Liver (tissue), 9 donors: ENCODE data around the gene SLC22A13. TPM values are rescaled to one million over a fixed set of nuclear protein-coding genes. Genes with fewer than 3 reads are reported as not detected.

Source experiments
- DNase-seq: peaks from one replicate; pipeline ENCODE4 v3.0.0-alpha.2; 2017; ENCODE audit warnings: low spot score
- H3K27ac ChIP-seq, 2 donors: one replicate each; pipeline ENCODE4 v1.7.0; 2013; ENCODE audit warnings: inconsistent platforms in 2 of 2, low read length in 2 of 2, control low read depth in 1 of 2, low read depth in 1 of 2, mild to moderate bottlenecking in 1 of 2
- H3K27me3 ChIP-seq, 4 donors: one replicate each; pipeline versions ENCODE4 v1.6.1 to v1.7.0; 2013; ENCODE audit warnings: low read length in 3 of 4, inconsistent platforms in 1 of 4, mild to moderate bottlenecking in 1 of 4, moderate library complexity in 1 of 4; ENCODE audit not compliant: control insufficient read depth in 4 of 4, insufficient read depth in 4 of 4
- H3K36me3 ChIP-seq, 4 donors: one replicate each; pipeline versions ENCODE4 v1.6.1 to v1.7.0; 2013; ENCODE audit warnings: low read length in 3 of 4, mild to moderate bottlenecking in 3 of 4, low read depth in 1 of 4, moderate library complexity in 1 of 4; ENCODE audit not compliant: control insufficient read depth in 4 of 4, insufficient read depth in 3 of 4
- H3K4me1 ChIP-seq, 4 donors: one replicate each; pipeline versions ENCODE4 v1.6.1 to v1.7.0; 2013; ENCODE audit warnings: low read length in 3 of 4, mild to moderate bottlenecking in 3 of 4, moderate library complexity in 1 of 4; ENCODE audit not compliant: control insufficient read depth in 4 of 4, insufficient read depth in 4 of 4
- H3K4me3 ChIP-seq, 3 donors: one replicate each; pipeline versions ENCODE4 v1.6.1 to v1.7.0; 2013; ENCODE audit warnings: low read length in 3 of 3, control low read depth in 1 of 3, low read depth in 1 of 3, mild to moderate bottlenecking in 1 of 3
- H3K9ac ChIP-seq, 2 donors: one replicate each; pipeline ENCODE4 v1.7.0; 2013; ENCODE audit warnings: low read length in 2 of 2, mild to moderate bottlenecking in 2 of 2, moderate library complexity in 2 of 2, control low read depth in 1 of 2, low read depth in 1 of 2
- H3K9me3 ChIP-seq, 4 donors: one replicate each; pipeline versions ENCODE4 v1.6.1 to v1.7.0; 2013; ENCODE audit warnings: low read length in 3 of 4; ENCODE audit not compliant: control insufficient read depth in 4 of 4
- ATF3 ChIP-seq: IDR thresholded peaks from 2 replicates; pipeline ENCODE4 v1.6.1; 2016; ENCODE audit warnings: antibody characterized with exemption
- EGR1 ChIP-seq, 2 donors: IDR thresholded peaks; 2 replicates each; pipeline ENCODE4 v1.6.1; 2016 to 2018; ENCODE audit warnings: antibody characterized with exemption in 2 of 2, low read depth in 2 of 2
- FOXA1 ChIP-seq: IDR thresholded peaks from 2 replicates; pipeline ENCODE4 v1.6.1; 2016; ENCODE audit warnings: antibody characterized with exemption
- FOXA2 ChIP-seq: IDR thresholded peaks from 2 replicates; pipeline ENCODE4 v1.6.1; 2016; ENCODE audit warnings: antibody characterized with exemption
- GABPA ChIP-seq, 2 donors: IDR thresholded peaks in 1 of 2; conservative IDR thresholded peaks in 1 of 2; 2 replicates each; pipeline ENCODE4 v1.6.1; 2016; ENCODE audit warnings: antibody characterized with exemption in 2 of 2, mild to moderate bottlenecking in 1 of 2, moderate library complexity in 1 of 2
- HNF4A ChIP-seq, 2 donors: conservative IDR thresholded peaks; 2 replicates each; pipeline ENCODE4 v1.6.1; 2016; ENCODE audit warnings: antibody characterized with exemption in 2 of 2, mild to moderate bottlenecking in 2 of 2
- HNF4G ChIP-seq: IDR thresholded peaks from 2 replicates; pipeline ENCODE4 v1.6.1; 2016; ENCODE audit warnings: antibody characterized with exemption
- JUND ChIP-seq, 2 donors: IDR thresholded peaks; 2 replicates each; pipeline ENCODE4 v1.6.1; 2016; ENCODE audit warnings: antibody characterized with exemption in 2 of 2
- MAX ChIP-seq: IDR thresholded peaks from 2 replicates; pipeline ENCODE4 v1.6.1; 2016; ENCODE audit warnings: antibody characterized with exemption
- NR2F2 ChIP-seq: IDR thresholded peaks from 2 replicates; pipeline ENCODE4 v1.6.1; 2016; ENCODE audit warnings: antibody characterized with exemption
- RAD21 ChIP-seq, 2 donors: IDR thresholded peaks; 2 replicates each; pipeline ENCODE4 v1.6.1; 2016; ENCODE audit warnings: antibody characterized with exemption in 2 of 2, mild to moderate bottlenecking in 2 of 2
- REST ChIP-seq: IDR thresholded peaks from 2 replicates; pipeline ENCODE4 v1.6.1; 2016; ENCODE audit warnings: antibody characterized with exemption, mild to moderate bottlenecking
- RXRA ChIP-seq, 2 donors: IDR thresholded peaks; 2 replicates each; pipeline ENCODE4 v1.6.1; 2017 to 2018; ENCODE audit warnings: antibody characterized with exemption in 2 of 2, mild to moderate bottlenecking in 1 of 2
- SP1 ChIP-seq: IDR thresholded peaks from 2 replicates; pipeline ENCODE4 v1.6.1; 2018; ENCODE audit warnings: antibody characterized with exemption, mild to moderate bottlenecking
- TAF1 ChIP-seq: conservative IDR thresholded peaks from 2 replicates; pipeline ENCODE4 v1.6.1; 2016; ENCODE audit warnings: antibody characterized with exemption, mild to moderate bottlenecking
- YY1 ChIP-seq: IDR thresholded peaks from 2 replicates; pipeline ENCODE4 v1.6.1; 2016; ENCODE audit warnings: antibody characterized with exemption, mild to moderate bottlenecking
- WGBS: extraction: QIAGEN DNeasy Blood & Tissue Kit; methylation state at CpG from one replicate; pipeline ENCODE4 v1.1.7; 2013; 5-methylcytosine and 5-hydroxymethylcytosine counted together
- polyA plus RNA-seq, 2 donors: library from polyadenylated mRNA; stranded (reverse) in 1 of 2; unstranded in 1 of 2; fragments of 200-250 nt in 1 of 2; fragments of >200 nt in 1 of 2; fragmentation: Nextera tagmentation in 1 of 2; extraction: Ambion mirVana in 1 of 2; gene quantifications; one replicate each; pipeline versions ENCODE4 v1.2.1 to v1.2.3, GENCODE V29; 2013 to 2015
- total RNA-seq, 2 donors: library from RNA; depleted of rRNA; stranded (reverse); fragments of >200 nt; gene quantifications; one replicate each; pipeline ENCODE4 v1.2.3, GENCODE V29; 2014
- TF ChIP-seq, protein P1 (sequence below): fragments of 150-350 bp; IDR thresholded peaks from 2 replicates; pipeline ENCODE4 v1.5.1; 2017; ENCODE audit warnings: improper control_type of control experiment, low read depth, low read length; ENCODE audit not compliant: missing input control
- TF ChIP-seq, protein P2 (sequence below): IDR thresholded peaks from 2 replicates; pipeline ENCODE4 v1.6.1; 2016; ENCODE audit warnings: antibody characterized with exemption
- donor health status: healthy.
- donor health status: healthy.
- donor health status: healthy.
- donor health status: healthy.
- donor health status: healthy.

SLC22A13 gene
- total and polyA plus RNA-seq, 4 donors, result 0.10 to 0.42 (median 0.14) TPM; not detected in 1

- Histone ChIP-seq H3K9me3 (peaks cover 0 to 3% (median 0%) of the 10 kb centered on the region in 4 donors), H3K9ac (no peak overlapping the region), H3K4me1 (no peaks in the 10 kb centered on the region), H3K27ac (no peak overlapping the region), H3K36me3 (no peaks in the 10 kb centered on the region), H3K27me3 (no peaks in the 10 kb centered on the region), H3K4me3 (no peak overlapping the region)
- no peak for DNase-seq
- WGBS, result 82% methylated on average over 2 of the region's 2 CpGs
- TF ChIP-seq ATF3 (no peak), FOXA1 (no peak), JUND (IDR thresholded peaks at IDR 0.05) (no peak), GABPA (IDR thresholded peaks at IDR 0.05 in 1 of 2, conservative IDR thresholded peaks at IDR 0.05 in 1 of 2) (no peak), TAF1 (no peak), SP1 (no peak), RXRA (IDR thresholded peaks at IDR 0.05) (no peak), EGR1 (IDR thresholded peaks at IDR 0.05; ENCODE audit: low read depth in 2 of 2) (no peak), REST (no peak), RAD21 (IDR thresholded peaks at IDR 0.05) (no peak), FOXA2 (no peak), HNF4A (conservative IDR thresholded peaks at IDR 0.05) (no peak), YY1 (no peak), HNF4G (no peak), NR2F2 (no peak), MAX (no peak)
- TF ChIP-seq, protein P1, sequence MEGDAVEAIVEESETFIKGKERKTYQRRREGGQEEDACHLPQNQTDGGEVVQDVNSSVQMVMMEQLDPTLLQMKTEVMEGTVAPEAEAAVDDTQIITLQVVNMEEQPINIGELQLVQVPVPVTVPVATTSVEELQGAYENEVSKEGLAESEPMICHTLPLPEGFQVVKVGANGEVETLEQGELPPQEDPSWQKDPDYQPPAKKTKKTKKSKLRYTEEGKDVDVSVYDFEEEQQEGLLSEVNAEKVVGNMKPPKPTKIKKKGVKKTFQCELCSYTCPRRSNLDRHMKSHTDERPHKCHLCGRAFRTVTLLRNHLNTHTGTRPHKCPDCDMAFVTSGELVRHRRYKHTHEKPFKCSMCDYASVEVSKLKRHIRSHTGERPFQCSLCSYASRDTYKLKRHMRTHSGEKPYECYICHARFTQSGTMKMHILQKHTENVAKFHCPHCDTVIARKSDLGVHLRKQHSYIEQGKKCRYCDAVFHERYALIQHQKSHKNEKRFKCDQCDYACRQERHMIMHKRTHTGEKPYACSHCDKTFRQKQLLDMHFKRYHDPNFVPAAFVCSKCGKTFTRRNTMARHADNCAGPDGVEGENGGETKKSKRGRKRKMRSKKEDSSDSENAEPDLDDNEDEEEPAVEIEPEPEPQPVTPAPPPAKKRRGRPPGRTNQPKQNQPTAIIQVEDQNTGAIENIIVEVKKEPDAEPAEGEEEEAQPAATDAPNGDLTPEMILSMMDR, result no peak
- TF ChIP-seq, protein P2, sequence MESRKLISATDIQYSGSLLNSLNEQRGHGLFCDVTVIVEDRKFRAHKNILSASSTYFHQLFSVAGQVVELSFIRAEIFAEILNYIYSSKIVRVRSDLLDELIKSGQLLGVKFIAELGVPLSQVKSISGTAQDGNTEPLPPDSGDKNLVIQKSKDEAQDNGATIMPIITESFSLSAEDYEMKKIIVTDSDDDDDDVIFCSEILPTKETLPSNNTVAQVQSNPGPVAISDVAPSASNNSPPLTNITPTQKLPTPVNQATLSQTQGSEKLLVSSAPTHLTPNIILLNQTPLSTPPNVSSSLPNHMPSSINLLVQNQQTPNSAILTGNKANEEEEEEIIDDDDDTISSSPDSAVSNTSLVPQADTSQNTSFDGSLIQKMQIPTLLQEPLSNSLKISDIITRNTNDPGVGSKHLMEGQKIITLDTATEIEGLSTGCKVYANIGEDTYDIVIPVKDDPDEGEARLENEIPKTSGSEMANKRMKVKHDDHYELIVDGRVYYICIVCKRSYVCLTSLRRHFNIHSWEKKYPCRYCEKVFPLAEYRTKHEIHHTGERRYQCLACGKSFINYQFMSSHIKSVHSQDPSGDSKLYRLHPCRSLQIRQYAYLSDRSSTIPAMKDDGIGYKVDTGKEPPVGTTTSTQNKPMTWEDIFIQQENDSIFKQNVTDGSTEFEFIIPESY, result no peak
Observed at GRCh38 chr3:38325256-38325655, 59.6 kb downstream of the SLC22A13 start.
